Coronary artery (tissue), 2 donors: ENCODE data around the gene ZBTB40.

Experiments used
- DNase-seq: peaks from one replicate; pipeline ENCODE4 v3.0.0-alpha.2; 2017; ENCODE audit warnings: low spot score
- H3K27ac ChIP-seq, 2 donors: fragments of 200-600 bp; sonication (generic); one replicate each; pipeline ENCODE4 v1.5.1; 2016 to 2019
- H3K4me3 ChIP-seq: fragments of 200-600 bp; sonication (generic); 2 replicates; pipeline ENCODE4 v1.5.1; 2016; ENCODE audit warnings: mild to moderate bottlenecking, moderate library complexity
- CTCF ChIP-seq: fragments of 200-600 bp; sonication (generic); IDR thresholded peaks from one replicate; pipeline ENCODE4 v1.5.1; 2019; ENCODE audit warnings: antibody characterized with exemption

ZBTB40 gene

GRCh38 chr1:22484706-22485345, 33.2 kb downstream of the ZBTB40 start:
- no peak for TF ChIP-seq CTCF
- no peak overlapping the region for H3K27ac ChIP-seq
- no peak overlapping the region for H3K4me3 ChIP-seq
- no peak for DNase-seq

- no peak overlapping the region for H3K27ac ChIP-seq
- H3K4me3 ChIP-seq, result no peak overlapping the region
- no peak for TF ChIP-seq CTCF
- no peak for DNase-seq
Measured at GRCh38 chr1:22485431-22485830, 33.8 kb downstream of the ZBTB40 start.

- H3K4me3 ChIP-seq, result no peak overlapping the region
- no peak for DNase-seq
- TF ChIP-seq CTCF, result no peak
- H3K27ac ChIP-seq, result peak overlapping the region in 1 of 2 donors; percentile 48
Measured at GRCh38 chr1:22487781-22488180, 36.1 kb downstream of the ZBTB40 start.

- no peak for DNase-seq
- no peak for TF ChIP-seq CTCF
- Histone ChIP-seq H3K4me3 (no peak overlapping the region), H3K27ac (peak overlapping the region in 1 of 2 donors; percentile 48)
Measured at GRCh38 chr1:22488319-22488718, 36.7 kb downstream of the ZBTB40 start.

- no peak for DNase-seq
- Histone ChIP-seq H3K27ac (no peak overlapping the region), H3K4me3 (no peak overlapping the region)
- TF ChIP-seq CTCF, result no peak
Measured at GRCh38 chr1:22489278-22489677, 37.6 kb downstream of the ZBTB40 start.

GRCh38 chr1:22489823-22490222, 38.2 kb downstream of the ZBTB40 start:
- no peak for TF ChIP-seq CTCF
- no peak for DNase-seq

GRCh38 chr1:22490309-22490708, 38.7 kb downstream of the ZBTB40 start:
- no peak for TF ChIP-seq CTCF
- no peak overlapping the region for H3K4me3 ChIP-seq
- DNase-seq, result no peak
- H3K27ac ChIP-seq, result no peak overlapping the region

More at GRCh38 chr1:22489823-22490222, 38.2 kb downstream of the ZBTB40 start:
- Histone ChIP-seq H3K4me3 (no peak overlapping the region), H3K27ac (no peak overlapping the region)
